A549 (cell line): ENCODE data around the gene GLB1L2. TPM values are rescaled to one million over a fixed set of nuclear protein-coding genes. Genes with fewer than 3 reads are reported as not detected.
"Not testable (repeated sequence)": the region's sequence is repeated elsewhere in the genome, so short reads cannot be mapped to it uniquely, and the experiment has no call there.

Experiments used
- ATAC-seq, 2 experiments: fragments of 200-7000 bp in 1 of 2; fragments of >200 bp in 1 of 2; cut with Nextera tagmentation in 1 of 2; cut with Tn5 transposase in 1 of 2; 3 replicates each; pipeline versions ENCODE4 v1.8.0 to v1.9.1; 2018 to 2020; ENCODE audit warnings: mild to moderate bottlenecking in 1 of 2, moderate library complexity in 1 of 2
- CTCF ChIA-PET: fragments of 300-600 bp; sonication (Branson Sonifier 250); formaldehyde crosslinking; extraction: SDS; loops from one replicate; lab custom pipeline; 2021; ENCODE audit warnings: antibody characterized with exemption, inconsistent platforms; lab: Yijun Ruan, JAX
- POLR2A ChIA-PET: fragments of 350-600 bp; formaldehyde crosslinking; extraction: SDS; loops from one replicate; lab custom pipeline; 2021; ENCODE audit warnings: antibody characterized with exemption, inconsistent platforms; lab: Yijun Ruan, JAX
- DNase-seq, 2 experiments: peaks; one replicate each; pipeline versions ENCODE4 v3.0.0 to v3.0.0-alpha.2; 2011 to 2016; ENCODE audit warnings: low read depth in 1 of 2, low spot score in 1 of 2
- FAIRE-seq: peaks from 2 replicates; lab custom pipeline; 2011; peaks lifted over from hg19 to GRCh38; lab: Jason Lieb, UNC
- H3K27ac ChIP-seq, 2 experiments: fragments of >200 bp; sonication (Bioruptor Twin); formaldehyde crosslinking; 3 replicates each; pipeline ENCODE4 v1.5.1; 2016 to 2017
- H3K4me1 ChIP-seq: fragments of >200 bp; sonication (Bioruptor Twin); formaldehyde crosslinking; 3 replicates; pipeline ENCODE4 v1.6.1; 2016
- H3K4me2 ChIP-seq: fragments of >200 bp; sonication (Bioruptor Twin); formaldehyde crosslinking; 3 replicates; pipeline ENCODE4 v1.6.1; 2016
- H3K4me3 ChIP-seq: fragments of >200 bp; sonication (Bioruptor Twin); formaldehyde crosslinking; 3 replicates; pipeline ENCODE4 v1.5.1; 2016
- H3K9me3 ChIP-seq: fragments of >200 bp; sonication (Bioruptor Twin); formaldehyde crosslinking; 3 replicates; pipeline ENCODE4 v1.6.1; 2016
- CEBPB ChIP-seq, 2 experiments: fragments of >200 bp in 1 of 2; sonication (Bioruptor Twin) in 1 of 2; formaldehyde crosslinking in 1 of 2; IDR thresholded peaks; 2 replicates each; pipeline ENCODE4 v1.6.1; 2012 to 2016
- HMGXB4 ChIP-seq: fragments of 250-450 bp; sonication (Bioruptor Pico); IDR thresholded peaks from 2 replicates; pipeline ENCODE4 v1.5.0; 2021; ENCODE audit warnings: mild to moderate bottlenecking, moderate library complexity, borderline replicate concordance
- MAFK ChIP-seq: fragments of 450-650 bp; IDR thresholded peaks from 2 replicates; pipeline ENCODE4 v1.6.1; 2014; ENCODE audit not compliant: partially characterized antibody
- MAZ ChIP-seq: fragments of 150-350 bp; IDR thresholded peaks from 2 replicates; pipeline ENCODE4 v1.6.1; 2014; ENCODE audit warnings: antibody characterized with exemption, low read depth, low read length, borderline replicate concordance
- MYC ChIP-seq: IDR thresholded peaks from 2 replicates; pipeline ENCODE4 v1.6.1; 2012; ENCODE audit warnings: mild to moderate bottlenecking, inconsistent platforms, low read length, improper control_type of control experiment, borderline replicate concordance
- POLR2AphosphoS2 ChIP-seq: conservative IDR thresholded peaks from 2 replicates; pipeline ENCODE4 v1.6.1; 2012; ENCODE audit warnings: low read length, improper control_type of control experiment, inconsistent platforms
- RAD21 ChIP-seq, 2 experiments: fragments of >200 bp in 1 of 2; sonication (Bioruptor Twin) in 1 of 2; formaldehyde crosslinking in 1 of 2; IDR thresholded peaks in 1 of 2; conservative IDR thresholded peaks in 1 of 2; 2 replicates in 1 of 2; 3 replicates in 1 of 2; pipeline ENCODE4 v1.6.1; 2012 to 2018; ENCODE audit warnings: inconsistent platforms in 1 of 2
- ZFP36 ChIP-seq: fragments of 450-650 bp; IDR thresholded peaks from 2 replicates; pipeline ENCODE4 v1.6.1; 2014; ENCODE audit warnings: borderline replicate concordance; ENCODE audit not compliant: partially characterized antibody
- ZNF302 ChIP-seq: fragments of 250-450 bp; sonication (Bioruptor Pico); IDR thresholded peaks from 2 replicates; pipeline ENCODE4 v1.9.0; 2021; ENCODE audit warnings: inconsistent platforms, mild to moderate bottlenecking, moderate library complexity
- ZSCAN20 ChIP-seq: fragments of 250-450 bp; sonication (Bioruptor Pico); IDR thresholded peaks from 2 replicates; pipeline ENCODE4 v1.8.0; 2022; ENCODE audit warnings: mild to moderate bottlenecking, moderate library complexity
- WGBS: methylation state at CpG from one replicate; pipeline ENCODE4 v1.1.6; 2017; ENCODE audit errors: missing lambda C conversion rate; 5-methylcytosine and 5-hydroxymethylcytosine counted together
- polyA plus RNA-seq, 4 experiments: library from polyadenylated mRNA; depleted of rRNA in 3 of 4; stranded (reverse); fragments of >200 nt; fragmentation: RNase III in 1 of 4; extraction: RNeasy Plus Mini Kit Qiagen cat#74134 plus additional on column Dnase treatment in 1 of 4; gene quantifications; 2 replicates in 3 of 4; 3 replicates in 1 of 4; pipeline ENCODE4 v1.2.3, GENCODE V29; 2011 to 2017
- TF ChIP-seq, protein P1 (sequence below): fragments of 200-600 bp; sonication (generic); IDR thresholded peaks from 2 replicates; pipeline ENCODE4 v1.6.1; 2016; ENCODE audit warnings: antibody characterized with exemption, mild to moderate bottlenecking, moderate library complexity

GLB1L2 gene
- polyA plus RNA-seq, 2 of the 4 experiments (the other 2 are of a cell fraction), result 1.1 to 3.5 TPM

DNA sequence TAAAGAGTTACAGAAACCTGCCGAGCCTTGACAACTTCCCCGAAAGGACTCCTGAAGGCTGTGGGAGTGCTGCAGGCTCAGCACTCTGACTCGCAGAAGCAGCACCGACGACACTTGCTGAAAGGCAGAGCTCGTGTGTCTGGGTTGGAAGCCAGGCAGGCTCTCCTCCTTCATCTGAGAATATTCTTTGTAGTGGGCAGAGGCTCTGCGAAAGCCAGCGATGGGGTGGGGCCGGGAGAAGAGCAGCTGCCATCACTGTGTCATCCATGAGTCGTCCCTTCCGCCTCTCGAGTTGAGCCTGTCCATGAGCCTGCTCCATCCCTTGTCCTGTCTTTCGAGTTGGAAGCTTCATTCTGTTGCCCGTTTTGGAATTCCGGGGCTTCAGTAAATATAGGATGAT is 11.9 kb downstream of the GLB1L2 start:
- no peak for ATAC-seq
- POLR2A ChIA-PET, result no interaction called here
- WGBS, result 73% methylated on average over 15 of the region's 15 CpGs
- FAIRE-seq, result no peak
- TF ChIP-seq MAZ, result no peak
- Histone ChIP-seq H3K9me3 (no peaks in the 10 kb centered on the region), H3K4me3 (no peak overlapping the region), H3K27ac (no peak overlapping the region), H3K4me1 (no peaks in the 10 kb centered on the region), H3K4me2 (no peak overlapping the region)
- DNase-seq, result no peak
- CTCF ChIA-PET, result interaction anchor here (0.9 kb wide), 1 partner anchor 12 kb away, joined by 3 read pairs; no protein-coding TSS in a partner anchor

DNA sequence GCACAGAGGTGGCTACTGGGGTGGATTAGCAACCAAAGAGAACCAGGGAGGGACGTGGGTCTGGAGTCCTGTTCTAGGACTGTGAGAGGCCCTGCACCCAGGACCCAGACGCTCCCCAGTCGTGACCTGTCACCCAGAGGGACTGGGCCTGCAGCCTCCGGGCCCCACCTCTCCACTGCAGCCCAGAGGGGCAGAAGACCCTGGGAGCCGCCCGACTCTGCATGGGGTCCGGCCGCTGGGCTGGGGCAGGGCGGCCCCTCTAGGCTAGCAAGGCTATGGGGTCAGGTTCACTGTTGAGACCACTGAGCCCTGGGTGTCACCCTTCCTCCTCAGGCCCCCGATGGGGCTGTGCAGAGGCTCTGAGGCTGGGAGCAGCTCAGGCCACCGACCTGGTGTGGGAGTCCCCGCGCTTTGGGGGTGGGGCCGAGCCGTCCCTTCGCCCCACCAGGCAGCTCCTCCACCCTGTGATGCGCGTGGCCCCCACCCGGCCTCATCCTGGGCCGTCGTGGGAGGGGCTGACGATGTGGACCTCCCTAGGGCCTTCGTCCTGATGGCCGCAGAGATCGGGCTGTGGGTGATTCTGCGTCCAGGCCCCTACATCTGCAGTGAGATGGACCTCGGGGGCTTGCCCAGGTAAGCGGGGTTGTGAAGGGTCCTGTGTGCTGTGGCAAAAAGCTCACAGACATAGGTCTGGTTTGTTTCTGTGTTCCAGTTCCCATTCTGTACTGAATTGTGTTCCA is 12.9 kb downstream of the GLB1L2 start:
- H3K9me3 ChIP-seq, H3K4me2 ChIP-seq, H3K27ac ChIP-seq, POLR2A ChIA-PET, CTCF ChIA-PET, ATAC-seq, FAIRE-seq, H3K4me3 ChIP-seq, H3K4me1 ChIP-seq, DNase-seq: not testable (repeated sequence)
- 73% methylated on average over 5 of the region's 28 CpGs for WGBS

GRCh38 chr11:134345237-134345550 is 13.4 kb downstream of the GLB1L2 start:
- no peak for ATAC-seq
- TF ChIP-seq CEBPB (IDR thresholded peaks at IDR 0.05), result no peak
- TF ChIP-seq, protein P1, sequence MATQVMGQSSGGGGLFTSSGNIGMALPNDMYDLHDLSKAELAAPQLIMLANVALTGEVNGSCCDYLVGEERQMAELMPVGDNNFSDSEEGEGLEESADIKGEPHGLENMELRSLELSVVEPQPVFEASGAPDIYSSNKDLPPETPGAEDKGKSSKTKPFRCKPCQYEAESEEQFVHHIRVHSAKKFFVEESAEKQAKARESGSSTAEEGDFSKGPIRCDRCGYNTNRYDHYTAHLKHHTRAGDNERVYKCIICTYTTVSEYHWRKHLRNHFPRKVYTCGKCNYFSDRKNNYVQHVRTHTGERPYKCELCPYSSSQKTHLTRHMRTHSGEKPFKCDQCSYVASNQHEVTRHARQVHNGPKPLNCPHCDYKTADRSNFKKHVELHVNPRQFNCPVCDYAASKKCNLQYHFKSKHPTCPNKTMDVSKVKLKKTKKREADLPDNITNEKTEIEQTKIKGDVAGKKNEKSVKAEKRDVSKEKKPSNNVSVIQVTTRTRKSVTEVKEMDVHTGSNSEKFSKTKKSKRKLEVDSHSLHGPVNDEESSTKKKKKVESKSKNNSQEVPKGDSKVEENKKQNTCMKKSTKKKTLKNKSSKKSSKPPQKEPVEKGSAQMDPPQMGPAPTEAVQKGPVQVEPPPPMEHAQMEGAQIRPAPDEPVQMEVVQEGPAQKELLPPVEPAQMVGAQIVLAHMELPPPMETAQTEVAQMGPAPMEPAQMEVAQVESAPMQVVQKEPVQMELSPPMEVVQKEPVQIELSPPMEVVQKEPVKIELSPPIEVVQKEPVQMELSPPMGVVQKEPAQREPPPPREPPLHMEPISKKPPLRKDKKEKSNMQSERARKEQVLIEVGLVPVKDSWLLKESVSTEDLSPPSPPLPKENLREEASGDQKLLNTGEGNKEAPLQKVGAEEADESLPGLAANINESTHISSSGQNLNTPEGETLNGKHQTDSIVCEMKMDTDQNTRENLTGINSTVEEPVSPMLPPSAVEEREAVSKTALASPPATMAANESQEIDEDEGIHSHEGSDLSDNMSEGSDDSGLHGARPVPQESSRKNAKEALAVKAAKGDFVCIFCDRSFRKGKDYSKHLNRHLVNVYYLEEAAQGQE, result no peak
- FAIRE-seq, result no peak
- Histone ChIP-seq H3K4me2 (no peak overlapping the region), H3K27ac (no peak overlapping the region), H3K4me3 (no peak overlapping the region), H3K9me3 (no peaks in the 10 kb centered on the region), H3K4me1 (no peaks in the 10 kb centered on the region)
- ChIA-PET CTCF (no interaction called here), POLR2A (no interaction called here)
- DNase-seq, result no peak
- WGBS, result 50% methylated on average over 3 of the region's 4 CpGs

- TF ChIP-seq ZSCAN20 (CRISPR knock-in tag) (no peak), RAD21 (conservative IDR thresholded peaks at IDR 0.05 in 1 of 2, IDR thresholded peaks at IDR 0.05 in 1 of 2) (no peak), MYC (no peak), HMGXB4 (CRISPR knock-in tag) (no peak), ZNF302 (CRISPR knock-in tag) (no peak), MAZ (no peak), MAFK (no peak), ZFP36 (no peak), POLR2AphosphoS2 (no peak)
- 73% methylated on average over 6 of the region's 22 CpGs for WGBS
- H3K27ac ChIP-seq, result no peak overlapping the region
- no peak overlapping the region for H3K4me3 ChIP-seq
- no peak for DNase-seq
- no peak overlapping the region for H3K4me2 ChIP-seq
- no peak for FAIRE-seq
- H3K4me1 ChIP-seq, result no peaks in the 10 kb centered on the region
- POLR2A ChIA-PET, result no interaction called here
- ATAC-seq, result no peak; a peak in 1 of 6 replicates
- CTCF ChIA-PET, result no interaction called here
- no peaks in the 10 kb centered on the region for H3K9me3 ChIP-seq
These were observed 14.6 kb downstream of the GLB1L2 start for GRCh38 chr11:134346101-134346975.
